GM12892 (cell line): ENCODE results near the gene PTK6.

Source experiments
- POLR2A ChIP-seq: IDR thresholded peaks from 2 replicates; pipeline ENCODE4 v1.6.1; 2011; ENCODE audit warnings: low read depth, low read length, control low read depth
- POLR2AphosphoS5 ChIP-seq: IDR thresholded peaks from 2 replicates; pipeline ENCODE4 v1.6.1; 2011; ENCODE audit warnings: low read depth, low read length, control low read depth

- TF ChIP-seq POLR2A: no peak
- no peak for TF ChIP-seq POLR2AphosphoS5
Observed at GRCh38 chr20:63507083-63507743, 30.0 kb downstream of the PTK6 start.
